GM18517 (cell line): ENCODE results near the gene ABTB2.
"Not testable (repeated sequence)": the region's sequence is repeated elsewhere in the genome, so short reads cannot be mapped to it uniquely, and the experiment has no call there.

Source experiments
- ATAC-seq: cut with Tn5 transposase; IDR thresholded peaks from one replicate; pipeline ENCODE4 v1.9.1; 2021; ENCODE audit warnings: mild to moderate bottlenecking, moderate library complexity; ENCODE audit not compliant: unreplicated experiment

The ABTB2 gene

GRCh38 chr11:34197256-34197655 lies 160.6 kb downstream of the ABTB2 start:
- no peak for ATAC-seq

GRCh38 chr11:34194576-34195335 lies 163.1 kb downstream of the ABTB2 start:
- ATAC-seq, result no peak

- ATAC-seq, result no peak
Measured at GRCh38 chr11:34192481-34193401, 165.1 kb downstream of the ABTB2 start.

GRCh38 chr11:34191578-34191977 lies 166.2 kb downstream of the ABTB2 start:
- ATAC-seq, result no peak

GRCh38 chr11:34190192-34191139 lies 167.3 kb downstream of the ABTB2 start:
- ATAC-seq, result no peak

- no peak for ATAC-seq
Measured at GRCh38 chr11:34189191-34189590, 168.6 kb downstream of the ABTB2 start.

- no peak for ATAC-seq
Measured at GRCh38 chr11:34188181-34188580, 169.6 kb downstream of the ABTB2 start.

- no peak for ATAC-seq
Measured at GRCh38 chr11:34185926-34186841, 171.6 kb downstream of the ABTB2 start.

GRCh38 chr11:34184505-34185015 lies 173.2 kb downstream of the ABTB2 start:
- no peak for ATAC-seq

- no peak for ATAC-seq
Measured at GRCh38 chr11:34183848-34184391, 173.9 kb downstream of the ABTB2 start.

GRCh38 chr11:34182921-34183685 lies 174.7 kb downstream of the ABTB2 start:
- no peak for ATAC-seq

GRCh38 chr11:34182425-34182824 lies 175.4 kb downstream of the ABTB2 start:
- ATAC-seq, result no peak

- no peak for ATAC-seq
Measured at GRCh38 chr11:34181856-34182405, 175.9 kb downstream of the ABTB2 start.

GRCh38 chr11:34181251-34181650 lies 176.6 kb downstream of the ABTB2 start:
- ATAC-seq, result no peak

- not testable (repeated sequence) for ATAC-seq
Measured at GRCh38 chr11:34180814-34181165, 177.0 kb downstream of the ABTB2 start.

GRCh38 chr11:34180040-34180813 lies 177.6 kb downstream of the ABTB2 start:
- ATAC-seq, result no peak

- ATAC-seq, result no peak
Measured at GRCh38 chr11:34179026-34179675, 178.7 kb downstream of the ABTB2 start.
